ENCODE data around the gene DHX35. TPM values are rescaled to one million over a fixed set of nuclear protein-coding genes. Genes with fewer than 3 reads are reported as not detected.

Gene DHX35
- polyA plus RNA-seq, 3 donors = 15.5 to 19.9 (median 18.6) TPM

DNA sequence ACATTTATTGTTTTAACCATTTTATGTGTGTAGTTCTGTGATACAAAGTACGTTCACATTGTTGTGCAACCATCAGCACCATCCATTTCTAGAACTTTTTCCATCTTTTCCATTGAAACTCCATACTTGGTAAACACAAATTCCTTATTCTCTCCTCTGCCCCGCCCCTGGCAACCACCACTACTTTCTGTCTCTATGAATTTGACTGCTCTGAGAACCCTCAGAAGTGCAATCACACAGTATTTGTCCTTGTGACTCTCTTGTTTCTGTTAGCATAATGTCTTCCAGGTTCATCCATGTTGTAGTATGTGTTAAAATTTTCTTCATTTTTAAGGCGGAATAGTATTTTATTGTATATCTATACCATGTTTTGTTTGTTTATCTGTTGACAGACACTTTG, 56.9 kb downstream of the DHX35 start:
- no peak for DNase-seq

DNA sequence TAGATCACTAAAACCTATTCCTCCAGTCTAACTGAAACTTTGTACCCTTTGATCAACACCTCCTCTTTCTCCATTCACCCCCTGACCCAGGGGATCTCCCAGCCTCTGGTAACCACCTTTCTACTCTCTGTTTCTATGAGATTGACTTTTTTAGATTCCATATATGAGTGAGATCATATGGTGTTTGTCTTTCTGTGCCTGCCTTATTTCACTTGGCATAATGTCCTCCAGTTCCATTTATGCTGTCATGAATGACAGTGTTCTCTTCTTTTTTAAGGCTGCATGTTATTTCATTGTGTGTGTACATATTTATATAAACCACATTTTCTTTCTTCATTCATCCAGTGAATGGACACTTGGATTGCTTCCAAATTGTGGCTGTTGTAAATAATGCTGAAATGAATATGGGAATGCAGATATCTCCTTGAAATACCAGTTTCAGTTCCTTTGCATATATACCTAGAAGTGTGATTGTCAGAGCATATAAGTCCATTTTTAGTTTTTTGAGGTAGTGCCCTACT, 57.7 kb downstream of the DHX35 start:
- no peak for DNase-seq

DNA sequence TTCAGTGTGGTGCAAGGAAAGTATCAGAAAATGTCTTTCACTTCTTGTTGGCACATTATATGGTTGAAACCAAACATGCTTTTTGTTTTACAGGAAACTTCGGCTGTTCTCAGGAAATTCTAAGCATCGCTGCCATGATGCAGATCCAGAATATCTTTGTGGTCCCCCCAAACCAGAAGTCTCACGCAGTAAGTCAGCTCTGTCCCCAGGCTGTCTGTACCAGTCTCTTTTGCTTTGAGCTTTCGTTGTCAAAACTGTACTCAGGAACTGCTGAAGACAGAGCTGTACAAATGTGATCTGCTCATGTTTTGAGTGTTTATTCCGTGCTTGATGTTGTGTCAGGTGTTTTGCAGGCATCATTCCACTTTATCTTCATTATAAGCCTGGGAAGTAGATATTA, 59.6 kb downstream of the DHX35 start:
- no peak for DNase-seq

DNA sequence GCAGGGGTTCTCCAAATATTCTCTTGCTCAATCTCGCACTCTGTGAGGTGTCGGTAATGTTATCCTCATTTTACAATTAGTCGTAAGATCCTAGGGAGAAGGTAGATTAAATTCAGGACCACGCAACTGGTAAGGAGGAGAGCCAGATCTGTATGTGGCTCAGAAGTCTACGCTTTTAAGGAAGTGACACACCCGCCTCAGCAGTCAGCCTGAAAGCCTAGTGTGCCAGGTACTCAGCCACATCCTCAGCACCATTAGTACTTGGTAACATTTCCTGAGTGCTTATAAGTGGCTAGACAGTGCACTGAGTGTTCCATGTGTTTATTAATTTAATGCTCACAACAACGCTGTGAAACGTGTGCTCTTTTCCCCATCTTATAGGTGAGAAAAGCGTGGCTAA, 63.7 kb downstream of the DHX35 start:
- no peak for DNase-seq

DNA sequence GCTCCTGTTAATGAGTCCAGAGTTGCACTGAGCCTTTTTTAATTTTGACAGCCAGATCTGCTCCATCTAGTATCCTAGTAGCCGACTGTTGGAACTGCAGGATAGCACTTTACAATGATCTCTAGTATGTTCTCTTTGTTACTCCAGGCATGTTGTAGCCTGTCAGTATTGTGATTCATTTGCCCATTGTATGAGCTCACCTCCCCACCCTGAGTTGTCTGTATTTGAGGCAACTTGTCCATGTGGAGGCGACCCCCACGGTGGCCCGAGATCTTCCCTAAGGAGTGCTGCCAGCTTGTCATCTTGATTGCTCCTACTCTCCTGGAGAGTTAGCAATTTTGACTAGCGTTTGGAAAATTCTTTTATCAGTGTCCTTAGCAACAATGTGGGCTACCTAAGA, 67.2 kb downstream of the DHX35 start:
- DNase-seq = no peak

DNA sequence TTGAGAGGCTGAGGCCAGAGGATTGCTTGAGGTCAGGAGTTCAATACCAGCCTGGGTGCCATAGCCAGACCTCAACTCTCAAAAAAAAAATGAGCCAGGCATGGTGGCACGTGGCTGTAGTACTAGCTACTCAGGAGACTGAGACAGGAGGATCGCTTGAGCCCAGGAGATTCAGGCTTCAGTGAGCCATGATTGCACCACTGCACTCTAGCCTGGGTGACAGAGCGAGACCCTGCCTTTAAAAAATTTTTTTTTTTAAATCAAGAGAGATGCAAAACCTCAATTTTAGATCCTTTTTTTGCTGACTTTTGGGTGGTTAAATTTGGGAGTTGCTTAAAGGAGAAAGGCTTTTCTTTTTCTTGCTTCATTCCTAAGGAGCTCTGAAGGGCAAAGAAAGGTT, 70.9 kb downstream of the DHX35 start:
- no peak for DNase-seq

DNA sequence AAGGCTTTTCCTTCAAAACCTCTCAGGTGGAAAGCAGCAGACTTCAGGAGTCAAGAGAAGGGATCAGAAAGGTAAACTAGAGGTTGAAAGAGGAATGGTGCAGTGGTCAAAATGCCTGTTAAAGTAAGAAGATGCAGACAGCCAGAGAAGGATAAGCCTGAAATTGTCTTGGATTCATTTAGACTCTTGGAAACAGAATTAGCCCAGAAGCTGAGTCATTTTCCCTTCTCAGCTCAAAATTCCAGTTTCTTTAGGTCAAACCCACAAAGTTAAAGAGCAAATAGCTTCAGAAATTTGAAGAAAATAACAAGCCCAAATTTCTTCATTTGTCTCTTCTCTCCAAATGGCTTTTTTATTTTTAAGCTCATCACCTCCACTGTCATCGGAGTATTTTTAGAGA, 73.9 kb downstream of the DHX35 start:
- DNase-seq = no peak

DNA sequence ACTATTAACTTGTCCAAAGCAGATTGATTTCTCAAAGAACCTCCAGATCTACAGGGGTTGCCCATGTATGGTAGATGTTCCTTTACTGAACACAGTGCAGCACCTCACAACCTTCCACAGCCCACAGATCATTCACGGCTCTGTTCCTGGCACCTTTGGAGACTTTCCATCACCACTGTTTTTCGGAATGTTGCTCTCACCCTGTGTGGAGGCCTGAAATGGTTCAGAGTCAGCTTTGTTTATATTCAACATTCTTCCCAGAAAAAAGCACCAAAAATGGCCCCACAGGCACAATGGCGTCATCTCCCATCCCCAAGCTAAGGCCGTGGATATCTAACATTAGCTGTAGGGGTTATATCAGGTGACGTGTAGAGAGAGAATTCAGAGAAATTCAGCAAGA, 74.7 kb downstream of the DHX35 start:
- no peak for DNase-seq

DNA sequence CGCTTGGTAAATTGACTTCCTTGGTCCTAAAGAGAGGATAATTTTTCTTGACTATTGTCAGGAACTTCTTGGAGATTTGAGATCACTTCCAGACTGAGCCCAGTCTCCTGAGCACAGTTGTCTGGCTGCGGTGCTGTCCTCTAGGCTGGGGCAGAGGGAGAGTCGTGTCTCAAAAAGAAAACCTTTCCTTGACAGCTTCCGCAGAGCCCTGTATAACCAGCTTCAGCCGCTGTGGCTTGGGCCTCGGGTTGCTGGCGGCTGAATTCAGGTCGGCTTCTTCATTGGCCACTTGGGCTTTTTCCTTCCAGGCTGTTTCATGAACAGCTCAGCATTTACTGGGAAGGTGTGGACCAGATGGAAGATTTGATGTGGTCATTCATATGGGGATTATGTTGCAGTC, 75.9 kb downstream of the DHX35 start:
- DNase-seq = no peak

DNA sequence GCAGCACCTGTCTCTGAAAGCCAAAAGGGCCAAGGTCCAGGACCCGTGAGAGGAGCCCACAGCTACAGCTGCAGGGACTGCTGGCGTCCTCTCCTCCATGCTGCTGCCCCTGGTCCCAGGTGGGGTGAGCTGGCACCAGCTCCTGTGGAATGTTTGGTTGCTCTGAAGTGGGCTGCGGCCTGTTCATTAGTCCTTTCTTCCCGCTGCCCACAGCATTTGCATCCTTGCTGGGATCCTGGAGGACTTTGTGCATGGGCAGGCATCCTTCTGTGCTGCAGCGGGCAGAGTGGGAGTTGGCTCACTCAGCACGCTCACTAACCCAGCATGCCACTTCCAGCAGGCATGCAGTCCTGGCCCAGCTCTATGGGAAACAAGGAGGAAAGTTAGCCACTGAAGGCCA, 76.4 kb downstream of the DHX35 start:
- DNase-seq = no peak

DNA sequence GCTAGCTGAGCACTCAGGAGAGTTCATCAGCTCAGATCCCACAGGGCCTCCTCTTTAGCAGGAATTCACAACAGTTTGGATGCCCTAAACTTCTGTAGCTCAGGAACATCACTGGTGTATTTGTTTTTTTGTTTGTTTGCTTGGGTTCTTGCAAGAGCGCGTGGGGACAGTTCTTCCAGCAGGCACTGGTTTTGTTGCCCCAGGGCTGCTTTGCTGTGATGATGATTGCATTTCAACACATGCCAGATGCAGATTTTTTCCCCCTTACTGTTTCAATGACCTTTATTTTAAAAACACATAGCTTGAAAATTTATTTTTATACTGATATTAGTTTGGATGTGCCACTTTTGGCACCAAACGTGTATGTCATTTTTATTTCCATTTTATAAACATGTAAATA, 77.1 kb downstream of the DHX35 start:
- DNase-seq = no peak

DNA sequence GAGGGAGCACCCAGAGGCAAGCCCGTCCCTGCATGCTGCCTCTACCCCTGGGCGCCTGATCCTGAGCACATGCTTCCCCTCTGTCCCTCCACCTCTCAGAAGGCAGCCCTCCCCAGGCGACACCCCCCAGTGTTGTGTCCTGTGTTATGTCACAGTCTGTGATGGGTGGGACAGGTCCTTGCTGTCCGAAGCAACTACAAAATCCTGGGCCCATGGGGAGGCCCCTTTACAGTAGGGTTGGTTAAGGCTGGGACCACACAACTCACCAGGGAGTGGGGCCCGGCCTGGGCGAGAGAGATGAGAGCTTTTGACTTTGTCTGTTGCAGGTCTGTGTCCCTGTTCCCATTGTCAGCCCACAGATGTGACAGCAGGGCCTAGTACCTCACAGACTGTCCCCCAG, 78.0 kb downstream of the DHX35 start:
- DNase-seq = no peak

DNA sequence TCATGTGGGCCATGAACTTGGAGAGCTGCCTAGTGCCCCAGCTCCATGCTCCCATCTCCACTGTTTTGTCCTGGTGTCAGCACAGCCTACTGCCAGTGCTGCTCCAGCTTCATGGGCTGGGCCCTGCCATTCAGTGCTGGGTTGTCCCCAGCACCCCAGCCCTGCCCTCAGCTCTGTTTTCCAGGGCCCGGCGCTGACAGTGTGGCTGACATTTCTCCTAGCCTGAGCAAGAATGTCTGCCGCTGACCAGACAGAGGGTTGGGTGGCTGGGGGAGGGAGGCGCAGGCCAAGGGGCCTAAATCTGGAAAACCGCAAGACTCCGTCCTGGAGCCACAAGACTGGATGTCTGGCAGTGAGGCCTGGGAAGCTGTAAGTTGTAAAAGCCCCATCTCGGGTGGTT, 78.9 kb downstream of the DHX35 start:
- no peak for DNase-seq

DNA sequence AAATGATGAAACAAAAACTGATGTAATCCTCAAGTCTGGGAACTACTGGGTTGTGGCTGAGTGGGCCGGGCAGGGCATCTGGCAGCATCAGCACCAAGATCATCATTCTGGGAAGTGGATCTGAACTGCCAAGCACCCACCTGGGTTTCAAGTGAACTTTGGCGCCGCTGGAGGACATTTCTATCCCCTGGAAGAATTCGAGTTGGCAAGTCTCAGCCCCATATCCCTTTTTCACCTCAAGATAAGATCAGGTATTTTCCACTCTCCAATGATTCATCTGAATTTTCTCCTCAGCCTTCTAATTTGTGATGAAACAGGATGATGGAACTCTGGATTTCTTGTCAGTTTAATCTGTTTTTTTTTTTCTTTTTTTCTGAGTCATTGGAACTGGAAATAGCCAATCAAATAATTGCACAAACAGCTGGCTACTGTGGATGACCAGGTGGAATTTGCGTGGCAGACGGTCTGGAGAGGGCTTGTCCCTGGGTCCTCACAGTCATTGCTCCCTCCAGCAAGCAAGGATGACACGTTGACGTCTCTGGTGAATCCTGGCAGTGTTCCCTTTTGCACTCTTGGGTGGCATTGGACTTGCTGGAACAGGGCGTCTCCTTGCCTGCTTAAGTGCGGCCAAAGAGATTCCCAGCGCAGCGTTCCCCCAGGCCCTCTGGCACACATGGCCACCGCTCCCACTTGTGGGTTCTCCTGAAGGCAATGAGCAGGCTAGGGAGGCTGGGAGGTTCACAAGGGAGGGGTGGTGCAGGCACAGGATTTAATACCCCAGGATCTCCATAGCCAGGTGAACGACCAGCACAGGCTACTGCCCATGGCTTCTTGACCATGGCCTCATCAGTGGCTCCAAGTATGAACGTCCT, 80.4 kb downstream of the DHX35 start:
- DNase-seq = no peak

DNA sequence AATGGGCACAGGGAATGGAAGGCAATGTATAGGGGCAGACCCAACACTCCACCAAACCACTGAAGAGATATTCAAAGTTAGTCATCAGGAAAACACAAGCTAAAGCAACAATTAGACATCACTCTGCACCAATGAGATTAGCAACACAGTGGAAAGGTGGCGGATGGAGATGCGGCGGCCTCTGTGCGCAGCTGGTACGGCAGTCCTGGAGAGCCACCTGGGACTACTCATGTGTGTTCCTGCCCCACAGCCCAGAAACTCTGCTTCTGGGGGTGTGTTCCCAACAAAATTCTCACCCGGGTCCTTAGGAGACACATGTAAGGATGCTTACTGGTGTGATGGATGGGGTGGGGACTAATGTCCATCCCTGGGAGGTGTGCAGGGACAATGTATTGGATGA, 82.4 kb downstream of the DHX35 start:
- DNase-seq = no peak

DNA sequence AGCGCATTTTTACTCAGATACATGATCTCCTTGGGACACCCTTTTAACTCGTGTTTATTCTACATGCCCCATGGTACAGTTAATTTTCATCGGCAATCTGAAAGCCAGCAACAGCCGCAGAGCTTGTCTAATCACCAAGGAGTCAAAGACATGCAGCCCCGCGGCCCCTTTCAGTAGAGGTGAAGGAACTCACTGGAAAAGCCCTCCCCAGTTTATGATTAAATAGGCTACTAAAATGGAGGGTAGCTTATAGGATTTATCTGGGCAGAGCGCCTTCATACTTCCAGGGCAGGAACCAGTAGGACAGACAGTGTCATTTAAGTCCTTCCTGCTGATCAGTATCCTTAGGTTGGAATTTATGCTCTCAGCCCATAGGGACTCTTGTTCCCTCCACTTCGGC, 83.5 kb downstream of the DHX35 start:
- no peak for DNase-seq

DNA sequence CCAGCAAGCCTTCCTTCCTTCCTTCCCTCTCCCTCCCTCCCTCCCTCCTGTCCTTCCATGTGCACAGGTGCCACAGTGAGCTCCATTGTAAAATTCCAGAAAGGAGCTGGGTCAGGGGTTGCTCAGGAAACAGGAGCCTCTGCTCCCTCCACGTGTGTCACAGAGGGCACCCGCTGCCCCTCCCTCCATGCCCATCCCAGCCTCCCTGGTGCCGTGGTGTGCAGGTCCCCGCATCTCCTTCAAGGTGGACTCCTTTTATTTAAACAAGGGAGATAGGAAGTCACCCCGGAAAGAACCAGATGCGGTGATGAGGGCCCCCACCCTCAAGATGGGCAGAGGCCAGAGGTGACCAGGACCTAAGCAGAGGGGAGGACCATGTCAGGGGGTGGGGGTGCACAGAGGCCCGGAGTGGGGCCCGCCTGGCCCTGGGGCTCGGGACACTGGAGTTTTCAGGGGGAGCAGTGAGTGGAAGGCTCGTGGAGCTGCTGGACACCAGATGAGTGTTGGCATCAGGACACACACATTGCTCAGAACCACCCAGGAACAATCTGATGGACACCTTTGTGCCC, 85.4 kb downstream of the DHX35 start:
- DNase-seq = no peak

DNA sequence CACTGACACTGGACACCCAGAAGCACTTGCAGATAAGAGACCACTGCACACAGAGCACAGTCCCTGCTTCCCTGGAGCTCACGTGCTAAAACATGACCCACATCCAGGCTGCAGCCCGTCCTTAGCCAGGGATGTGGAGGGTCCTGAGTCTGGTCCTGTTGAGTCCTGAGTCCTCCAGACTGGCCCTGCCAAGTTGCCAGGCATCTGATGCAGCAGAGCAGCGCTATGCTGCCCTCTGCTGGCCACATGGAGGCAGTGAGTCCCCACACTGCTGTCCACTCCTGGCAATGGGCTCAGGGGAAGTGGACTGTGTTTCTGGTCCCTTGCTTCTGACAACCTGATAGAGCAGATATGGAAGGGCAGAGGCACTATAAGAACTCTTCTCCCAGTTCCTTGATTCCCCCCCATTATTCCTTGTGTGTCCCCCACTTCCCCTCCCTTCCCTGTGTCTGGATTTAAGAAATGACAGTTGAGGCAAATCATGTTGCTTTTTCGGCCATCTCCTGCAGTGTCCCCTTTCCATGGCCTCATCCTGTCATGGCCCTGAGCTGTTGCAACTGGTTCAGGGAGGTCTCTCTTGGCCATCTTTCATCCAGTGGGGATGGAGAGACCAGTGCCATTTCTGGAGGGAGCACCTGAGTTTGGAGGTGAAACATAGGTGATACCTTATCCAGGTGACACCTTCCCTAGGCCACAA, 86.0 kb downstream of the DHX35 start:
- DNase-seq = peak; percentile 61

DNA sequence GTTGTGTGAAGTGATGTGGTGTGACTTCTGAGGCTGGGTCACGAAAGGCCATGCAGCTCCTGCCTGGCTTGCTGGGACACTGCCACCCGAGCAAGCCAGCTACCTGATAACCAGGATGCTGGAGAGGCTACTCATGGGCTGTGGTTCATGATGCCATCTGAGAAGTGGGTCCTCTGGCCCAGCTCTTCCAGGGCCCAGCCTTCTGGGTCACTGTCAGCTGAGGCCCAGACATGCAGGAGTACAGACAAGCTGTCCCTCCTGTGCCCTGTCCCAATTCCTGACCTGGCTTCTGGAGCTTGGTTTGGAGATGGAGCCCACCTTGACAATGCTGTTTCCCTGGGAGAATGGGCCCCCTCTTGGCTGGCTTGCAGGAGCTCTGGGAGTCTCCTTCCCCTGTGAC, 87.0 kb downstream of the DHX35 start:
- DNase-seq = no peak

DNA sequence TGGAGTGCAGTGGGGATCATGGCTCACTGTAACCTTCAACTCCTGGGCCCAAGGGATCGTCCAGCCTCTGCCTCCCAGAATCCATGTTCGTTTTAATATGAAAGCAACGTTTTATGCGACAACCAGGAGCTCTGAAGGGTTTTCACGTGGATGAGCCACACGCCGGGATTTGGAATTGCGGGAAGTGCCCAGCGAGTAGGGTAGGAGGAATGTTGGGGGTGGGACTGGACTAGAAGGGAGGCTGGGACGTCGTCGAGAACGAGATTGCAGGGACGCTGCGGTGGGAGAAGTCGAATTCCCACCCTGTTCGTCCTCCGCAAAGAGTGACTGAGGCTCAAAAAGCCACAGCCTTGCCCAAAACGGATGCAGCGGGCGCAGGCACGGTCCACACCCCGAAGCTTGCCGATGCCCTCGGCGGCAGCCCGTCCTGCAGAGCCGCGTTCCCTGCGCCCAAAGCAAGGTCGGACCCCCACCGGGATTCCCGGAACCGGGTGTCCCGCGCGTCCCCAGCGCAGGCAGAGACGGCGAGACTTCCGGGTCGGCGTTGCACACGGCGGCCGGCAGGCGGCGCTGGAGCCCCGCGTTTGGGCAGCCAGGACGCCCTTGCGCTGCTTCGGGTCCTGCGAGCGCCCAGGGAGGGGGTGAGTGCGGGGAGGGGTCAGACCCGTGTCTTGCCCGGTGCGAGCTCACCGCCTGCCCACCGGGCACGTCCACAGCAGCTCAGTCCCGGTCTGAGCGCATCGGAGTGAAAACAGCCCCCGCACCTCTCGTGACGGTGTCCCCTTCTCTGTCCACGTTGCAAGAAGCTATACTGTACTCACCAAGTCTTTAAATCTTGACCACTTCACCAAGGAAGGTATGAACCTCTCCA, 87.8 kb downstream of the DHX35 start:
- peak; percentile 65 for DNase-seq

DNA sequence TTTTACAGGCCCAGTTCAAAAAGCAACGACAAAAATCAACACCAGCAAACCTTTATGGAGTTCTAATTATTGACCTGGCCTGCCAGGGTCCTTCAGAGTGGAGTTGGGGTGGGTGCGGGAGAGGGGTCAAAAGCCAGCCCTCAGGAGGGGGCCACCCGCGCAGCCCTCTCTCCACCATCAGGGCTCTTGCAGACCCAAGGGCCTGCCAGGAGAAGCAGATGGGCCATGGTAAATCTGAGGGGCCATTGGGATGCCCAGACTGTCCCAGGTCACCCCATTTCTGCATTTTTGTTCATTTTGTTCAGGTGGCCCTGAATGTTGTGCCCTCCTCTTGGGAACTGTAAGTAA, 88.4 kb downstream of the DHX35 start:
- no peak for DNase-seq

DNA sequence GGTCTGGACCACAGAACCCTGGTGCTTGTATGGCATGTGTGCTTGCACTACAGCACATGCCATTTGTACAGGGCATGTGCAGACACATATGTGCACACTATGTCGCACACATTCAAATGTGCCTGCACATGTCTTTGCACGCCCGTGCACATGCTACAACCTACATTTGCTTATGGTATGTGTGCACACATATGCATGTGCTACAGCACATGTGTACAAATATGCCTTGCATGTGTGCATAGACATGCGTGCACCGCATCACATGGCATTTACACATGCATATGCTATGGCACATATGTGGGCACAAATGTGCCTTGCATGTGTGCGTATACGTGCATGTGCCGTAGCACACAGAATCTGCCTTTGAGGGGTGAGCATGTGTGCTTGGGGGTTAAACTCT, 90.5 kb downstream of the DHX35 start:
- no peak for DNase-seq

Measured in renal pelvis (tissue), 4 donors.